CD4-positive, alpha-beta memory T cell (primary cell): ENCODE results near the gene CHST7. TPM values are rescaled to one million over a fixed set of nuclear protein-coding genes. Genes with fewer than 3 reads are reported as not detected.

Experiments
- CTCF ChIA-PET: fragments of 350-600 bp; sonication (Branson Sonifier 250); formaldehyde crosslinking; loops from one replicate; lab custom pipeline; 2021; ENCODE audit warnings: inconsistent platforms; ENCODE audit not compliant: partially characterized antibody; lab: Charles Lee
- POLR2A ChIA-PET: fragments of 350-600 bp; sonication (Branson Sonifier 250); formaldehyde crosslinking; loops from one replicate; lab custom pipeline; 2021; ENCODE audit not compliant: partially characterized antibody; lab: Charles Lee
- DNase-seq, 5 donors: peaks; one replicate each; pipeline versions ENCODE4 v3.0.0 to v3.0.0-alpha.2; 2020 to 2022; ENCODE audit warnings: mixed read lengths in 1 of 5
- H3K27ac ChIP-seq: one replicate; pipeline ENCODE4 v1.7.0; 2013; ENCODE audit warnings: low read depth, low read length
- H3K27me3 ChIP-seq: 2 replicates; pipeline ENCODE4 v1.7.0; 2013; ENCODE audit warnings: mild to moderate bottlenecking, low read length, moderate library complexity; ENCODE audit not compliant: insufficient read depth
- H3K36me3 ChIP-seq: 2 replicates; pipeline ENCODE4 v1.7.0; 2013; ENCODE audit warnings: mild to moderate bottlenecking, low read length, moderate library complexity; ENCODE audit not compliant: insufficient read depth
- H3K4me1 ChIP-seq: 2 replicates; pipeline ENCODE4 v1.7.0; 2013; ENCODE audit warnings: mild to moderate bottlenecking, low read length, moderate library complexity; ENCODE audit not compliant: insufficient read depth
- H3K4me3 ChIP-seq, 2 donors: one replicate each; pipeline ENCODE4 v1.7.0; 2013; ENCODE audit warnings: low read length in 2 of 2, mild to moderate bottlenecking in 1 of 2
- H3K9me3 ChIP-seq, 2 donors: one replicate each; pipeline ENCODE4 v1.7.0; 2013; ENCODE audit warnings: low read length in 2 of 2, control low read depth in 1 of 2; ENCODE audit not compliant: control insufficient read depth in 1 of 2
- H3K27ac Mint-ChIP-seq, 7 donors: one replicate each; pipeline ENCODE4 v1.8.0; 2020 to 2021; ENCODE audit warnings: mixed read lengths in 7 of 7, mild to moderate bottlenecking in 6 of 7, inconsistent platforms in 3 of 7, moderate library complexity in 3 of 7
- H3K27me3 Mint-ChIP-seq, 2 donors: one replicate each; pipeline ENCODE4 v1.8.0; 2020 to 2021; ENCODE audit warnings: mixed read lengths in 2 of 2
- H3K36me3 Mint-ChIP-seq, 2 donors: one replicate each; pipeline ENCODE4 v1.8.0; 2020 to 2021; ENCODE audit warnings: mixed read lengths in 2 of 2, inconsistent platforms in 1 of 2, mild to moderate bottlenecking in 1 of 2
- H3K4me1 Mint-ChIP-seq, 4 donors: one replicate each; pipeline ENCODE4 v1.8.0; 2020 to 2021; ENCODE audit warnings: mixed read lengths in 4 of 4, mild to moderate bottlenecking in 1 of 4
- H3K4me3 Mint-ChIP-seq, 8 donors: one replicate each; pipeline ENCODE4 v1.8.0; 2020 to 2021; ENCODE audit warnings: mixed read lengths in 8 of 8, mild to moderate bottlenecking in 7 of 8, moderate library complexity in 6 of 8, inconsistent platforms in 3 of 8
- H3K9me3 Mint-ChIP-seq, 8 donors: one replicate each; pipeline ENCODE4 v1.8.0; 2020 to 2021; ENCODE audit warnings: mixed read lengths in 8 of 8, mild to moderate bottlenecking in 5 of 8, inconsistent platforms in 3 of 8, moderate library complexity in 1 of 8
- intact Hi-C: fragments of 100-400 bp; cut with micrococcal nuclease; formaldehyde crosslinking; loops from one replicate; pipeline ENCODE4 v1.15.1; 2023
- polyA plus RNA-seq, 2 donors: library from polyadenylated mRNA; unstranded; fragments of 300-500 nt; fragmentation: Illumina TruSeq; gene quantifications; one replicate each; pipeline ENCODE4 v1.2.3, GENCODE V29; 2021
- total RNA-seq, 2 experiments: library from RNA; stranded (reverse); gene quantifications; one replicate each; pipeline ENCODE4 v1.2.3, GENCODE V29; 2021

Gene CHST7
- total and polyA plus RNA-seq, 4 experiments from 2014 or later = 8.9 to 16.2 (median 11.6) TPM

DNA sequence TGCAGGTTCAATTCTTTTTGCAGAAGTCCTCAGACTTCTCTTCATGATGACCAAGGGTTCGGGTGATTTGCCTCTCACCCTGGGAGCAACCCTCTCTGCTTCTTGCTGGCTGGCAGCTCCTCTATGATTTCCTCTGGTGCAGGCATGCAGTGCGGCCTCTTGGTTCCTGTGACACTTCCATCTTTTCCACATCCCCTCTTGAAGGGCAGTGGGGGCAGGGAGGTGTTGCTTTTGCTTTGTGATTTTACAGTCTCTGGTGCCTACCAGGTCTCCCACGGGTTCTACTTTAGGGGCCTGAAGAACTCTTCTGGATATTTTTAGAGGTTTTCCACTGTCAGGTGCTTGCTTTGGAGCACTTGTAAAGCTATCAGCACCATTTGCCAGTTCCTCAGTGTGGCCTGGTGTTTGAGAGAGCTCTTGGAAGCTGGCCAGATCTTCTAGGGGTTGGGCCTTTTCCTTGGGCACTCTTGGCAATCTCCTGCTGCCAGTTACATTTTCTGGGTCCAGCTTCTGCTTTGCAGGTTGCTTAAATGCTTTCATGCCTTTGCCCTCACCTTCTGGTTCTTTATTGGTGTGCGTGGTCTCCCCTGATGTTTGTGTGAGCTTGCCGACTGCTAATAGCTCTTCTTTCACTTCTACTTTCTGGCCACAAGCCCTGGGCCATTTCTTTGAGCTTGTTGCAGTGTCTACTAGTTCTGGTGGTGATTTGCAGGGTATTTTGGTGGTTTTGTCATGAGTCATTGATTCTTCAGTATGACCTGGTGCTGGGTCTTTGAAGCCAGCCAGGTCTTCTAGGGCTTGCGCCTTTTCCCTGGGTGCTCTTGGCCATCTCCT lies 11.5 kb upstream of the CHST7 start:
- H3K4me3 ChIP-seq = no peak overlapping the region
- DNase-seq = no peak
- Mint-ChIP-seq H3K27ac (peak overlapping the region in 2 of 7 donors; percentile 26 to 37), H3K9me3 (no peaks in the 10 kb centered on the region), H3K4me3 (no peak overlapping the region), H3K4me1 (peaks cover 3 to 7% (median 5%) of the 10 kb centered on the region in 4 donors), H3K36me3 (no peaks in the 10 kb centered on the region), H3K27me3 (no peaks in the 10 kb centered on the region)
- ChIA-PET CTCF (interaction anchor here (0.9 to 2.2 kb wide), 2 partner anchors 10 to 125 kb away, joined by 4 to 5 read pairs; no protein-coding TSS in a partner anchor), POLR2A (interaction anchor here (1.4 kb wide), 1 partner anchor 11 kb away, joined by 5 read pairs; no protein-coding TSS in a partner anchor)
- no peaks in the 10 kb centered on the region for H3K27me3 ChIP-seq
- H3K27ac ChIP-seq = no peak overlapping the region
- intact Hi-C loops = no loop called here
- H3K4me1 ChIP-seq = peaks cover 6% of the 10 kb centered on the region
- H3K36me3 ChIP-seq = no peaks in the 10 kb centered on the region
- no peaks in the 10 kb centered on the region for H3K9me3 ChIP-seq

DNA sequence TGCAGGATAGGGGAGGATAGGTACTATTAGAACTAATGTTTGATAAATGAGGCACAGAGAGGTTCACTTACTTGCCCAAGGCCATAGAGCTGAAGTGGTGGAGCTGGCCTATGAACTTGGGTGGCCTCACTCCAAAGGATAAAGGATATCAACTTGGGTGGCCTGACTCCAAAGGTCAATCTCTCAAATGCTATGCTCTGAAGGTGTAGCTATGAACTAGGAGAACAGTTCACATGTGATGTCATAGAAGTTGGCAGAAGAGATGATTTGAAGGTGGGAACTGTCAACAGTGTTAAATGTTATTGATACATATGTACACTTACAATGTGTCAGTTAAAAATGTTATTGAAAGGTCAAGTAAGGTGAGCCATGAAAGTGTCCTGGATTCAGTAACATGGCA lies 6.2 kb upstream of the CHST7 start:
- Histone ChIP-seq H3K9me3 (no peaks in the 10 kb centered on the region), H3K36me3 (no peaks in the 10 kb centered on the region), H3K4me1 (peaks cover 13% of the 10 kb centered on the region), H3K27ac (no peak overlapping the region), H3K4me3 (no peak overlapping the region), H3K27me3 (no peaks in the 10 kb centered on the region)
- H3K27me3 Mint-ChIP-seq = no peaks in the 10 kb centered on the region
- no peak overlapping the region for H3K27ac Mint-ChIP-seq
- no peak overlapping the region for H3K4me3 Mint-ChIP-seq
- intact Hi-C loops = no loop called here
- POLR2A ChIA-PET = interaction anchor here (1.0 kb wide), 1 partner anchor 44 kb away, joined by 3 read pairs; no protein-coding TSS in a partner anchor
- peaks cover 7 to 12% (median 10%) of the 10 kb centered on the region in 4 donors for H3K4me1 Mint-ChIP-seq
- DNase-seq = no peak
- no peaks in the 10 kb centered on the region for H3K36me3 Mint-ChIP-seq
- CTCF ChIA-PET = interaction anchor here (1.6 kb wide), 1 partner anchor 12 kb away, joined by 4 read pairs; no protein-coding TSS in a partner anchor
- H3K9me3 Mint-ChIP-seq = no peaks in the 10 kb centered on the region

DNA sequence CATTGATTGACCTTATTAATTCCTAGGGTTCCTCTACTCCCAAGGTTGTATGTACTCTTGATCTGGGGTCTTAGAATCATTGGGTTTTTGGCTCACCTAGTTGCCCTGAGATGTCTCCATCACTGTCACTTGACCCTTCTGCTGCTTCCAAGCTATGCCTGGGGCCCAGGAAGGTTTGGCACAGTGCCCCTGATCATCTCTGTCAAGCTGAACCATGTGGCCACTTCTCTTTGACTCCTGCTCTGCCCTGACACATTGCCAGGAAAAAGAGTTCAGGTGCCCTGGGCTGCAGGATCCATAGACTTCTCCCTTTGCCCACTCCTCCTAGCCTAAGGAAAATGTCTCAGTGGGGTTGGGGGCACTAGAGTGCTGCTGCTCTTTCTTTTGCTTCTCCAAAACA lies 3.9 kb upstream of the CHST7 start:
- Histone ChIP-seq H3K27me3 (no peaks in the 10 kb centered on the region), H3K27ac (no peak overlapping the region), H3K4me1 (peaks cover 21% of the 10 kb centered on the region), H3K36me3 (no peaks in the 10 kb centered on the region), H3K9me3 (no peaks in the 10 kb centered on the region), H3K4me3 (no peak overlapping the region)
- Mint-ChIP-seq H3K9me3 (no peaks in the 10 kb centered on the region), H3K27ac (no peak overlapping the region), H3K4me1 (peaks cover 9 to 18% (median 15%) of the 10 kb centered on the region in 4 donors), H3K36me3 (no peaks in the 10 kb centered on the region), H3K4me3 (no peak overlapping the region), H3K27me3 (no peaks in the 10 kb centered on the region)
- intact Hi-C loops = no loop called here
- ChIA-PET POLR2A (no interaction called here), CTCF (no interaction called here)
- DNase-seq = no peak

DNA sequence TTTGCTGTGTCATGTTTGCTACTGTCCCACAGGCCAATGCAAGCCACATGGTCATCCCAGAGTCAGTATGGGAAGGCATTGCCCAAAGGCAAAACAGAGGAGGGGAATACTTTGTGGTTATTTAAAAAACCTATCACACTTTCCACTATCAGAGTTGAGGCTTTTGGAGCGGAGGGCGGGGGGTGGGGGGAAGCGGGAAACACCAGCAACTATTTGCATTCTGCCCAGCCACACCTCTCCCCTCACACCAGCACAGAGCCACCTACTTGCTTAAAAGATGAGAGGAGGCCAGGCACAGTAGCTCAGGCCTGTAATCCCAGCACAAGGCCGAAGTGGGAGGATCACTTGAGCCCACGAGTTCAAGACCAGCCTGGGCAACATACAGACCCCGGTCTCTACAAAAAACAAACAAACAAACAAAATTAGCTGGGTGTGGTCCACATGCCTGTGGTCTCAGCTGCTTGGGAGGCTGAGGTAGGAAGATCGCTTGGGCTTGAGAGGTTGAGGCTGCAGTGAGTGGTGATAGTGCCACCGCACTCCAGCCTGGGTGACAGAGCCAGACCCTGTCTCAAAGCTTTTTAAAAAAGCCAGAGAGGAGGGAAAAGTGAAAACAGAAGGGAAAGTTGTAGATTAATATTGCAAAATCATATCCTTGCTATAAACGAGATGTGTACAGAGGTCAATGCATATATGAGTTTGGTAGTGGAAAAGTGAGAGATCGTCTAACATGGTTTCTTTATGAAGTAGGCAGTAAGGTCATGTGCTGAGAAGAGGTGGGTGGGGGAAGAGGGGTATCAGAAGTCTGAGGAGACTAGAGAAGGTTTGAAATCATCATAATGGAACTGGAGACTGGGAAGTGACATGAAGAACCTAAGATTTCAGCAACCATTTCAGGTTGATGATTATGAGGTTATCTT lies 1.9 kb upstream of the CHST7 start:
- Histone ChIP-seq H3K4me1 (peaks cover 27% of the 10 kb centered on the region), H3K36me3 (no peaks in the 10 kb centered on the region), H3K4me3 (no peak overlapping the region), H3K27me3 (no peaks in the 10 kb centered on the region), H3K9me3 (no peaks in the 10 kb centered on the region), H3K27ac (peak overlapping the region; percentile 65)
- intact Hi-C loops = loop anchor here (2.0 kb wide), 1 partner anchor 39 kb away; no protein-coding TSS in a partner anchor
- Mint-ChIP-seq H3K27me3 (no peaks in the 10 kb centered on the region), H3K9me3 (no peaks in the 10 kb centered on the region), H3K4me1 (peaks cover 15 to 28% (median 23%) of the 10 kb centered on the region in 4 donors), H3K4me3 (peak overlapping the region in 7 of 8 donors; percentile 61 to 82 (median 75)), H3K27ac (peak overlapping the region; percentile 73 to 89 (median 85)), H3K36me3 (no peaks in the 10 kb centered on the region)
- CTCF ChIA-PET = interaction anchor here (1.2 to 2.4 kb wide), 6 partner anchors 9 to 74 kb away, joined by 3 to 32 read pairs (median 5); no protein-coding TSS in a partner anchor
- no peak for DNase-seq
- POLR2A ChIA-PET = interaction anchor here (0.6 to 3.4 kb wide), 7 partner anchors 15 to 341 kb away, joined by 3 to 11 read pairs (median 3); no protein-coding TSS in a partner anchor

DNA sequence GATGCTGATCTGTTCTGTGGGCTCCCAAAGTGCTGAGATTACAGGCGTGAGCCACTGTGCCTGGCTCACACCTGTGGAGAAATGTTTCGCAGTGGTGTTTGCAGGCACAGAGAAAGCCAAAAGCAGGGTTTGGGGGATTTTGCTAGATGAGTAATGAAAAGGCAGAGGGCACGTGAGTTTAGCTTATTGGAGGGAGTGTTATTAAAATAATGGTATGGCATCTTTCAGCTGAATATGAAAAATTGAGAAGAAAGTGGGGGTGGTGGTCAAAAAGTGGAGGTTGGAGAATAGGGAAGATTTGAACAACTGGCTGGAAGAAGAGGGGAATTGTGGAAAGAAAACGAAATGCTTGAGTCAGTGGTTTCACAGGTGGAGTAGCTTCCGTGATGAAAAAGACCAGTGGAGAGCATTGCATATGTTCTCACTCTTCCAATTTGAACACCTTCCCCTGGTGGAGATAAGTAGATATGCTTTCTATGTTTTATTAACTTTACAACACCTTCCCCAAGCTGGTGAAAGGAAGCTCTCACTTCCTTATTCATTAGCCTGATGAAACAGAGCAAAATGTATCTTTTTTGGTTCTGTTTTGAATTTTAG lies 1.1 kb upstream of the CHST7 start:
- ChIA-PET POLR2A (interaction anchor here (0.6 to 3.4 kb wide), 11 partner anchors 10 to 70 kb away, joined by 3 to 11 read pairs (median 5); no protein-coding TSS in a partner anchor), CTCF (interaction anchor here (0.7 to 2.4 kb wide), 12 partner anchors 10 to 95 kb away, joined by 3 to 32 read pairs (median 4); no protein-coding TSS in a partner anchor)
- H3K27me3 ChIP-seq = no peaks in the 10 kb centered on the region
- Mint-ChIP-seq H3K4me1 (peaks cover 18 to 34% (median 27%) of the 10 kb centered on the region in 4 donors), H3K4me3 (peak overlapping the region; percentile 61 to 91 (median 76)), H3K36me3 (peaks cover 0 to 2% of the 10 kb centered on the region in 2 donors), H3K9me3 (no peaks in the 10 kb centered on the region), H3K27me3 (no peaks in the 10 kb centered on the region), H3K27ac (peak overlapping the region; percentile 75 to 89 (median 85))
- no peaks in the 10 kb centered on the region for H3K36me3 ChIP-seq
- peak overlapping the region; percentile 65 for H3K27ac ChIP-seq
- peaks cover 35% of the 10 kb centered on the region for H3K4me1 ChIP-seq
- H3K9me3 ChIP-seq = no peaks in the 10 kb centered on the region
- DNase-seq = peak; percentile 30 to 77 (median 39)
- H3K4me3 ChIP-seq = peak overlapping the region in 1 of 2 donors; percentile 14
- intact Hi-C loops = loop anchor here (2.0 kb wide), 1 partner anchor 38 kb away; no protein-coding TSS in a partner anchor
